PC-3 (cell line): ENCODE measurements around the gene MAGI2. TPM values are rescaled to one million over a fixed set of nuclear protein-coding genes. Genes with fewer than 3 reads are reported as not detected.

ENCODE experiments used
- ATAC-seq: fragments of 200-7000 bp; cut with Tn5 transposase; 2 replicates; pipeline ENCODE4 v1.9.1; 2020; ENCODE audit warnings: mild to moderate bottlenecking, moderate library complexity
- BruUV-seq: library from RNA; stranded (reverse); fragments of 400-500 nt; replicated peaks from 2 replicates; lab custom pipeline; 2021; lab: Mats Ljungman, UMichigan
- CTCF ChIA-PET: fragments of 300-600 bp; sonication (Branson Sonifier 250); formaldehyde crosslinking; loops from one replicate; lab custom pipeline; 2022; ENCODE audit warnings: antibody characterized with exemption; lab: Charles Lee
- POLR2A ChIA-PET: fragments of 300-600 bp; sonication (Branson Sonifier 250); formaldehyde crosslinking; loops from one replicate; lab custom pipeline; 2022; ENCODE audit warnings: antibody characterized with exemption; ENCODE audit not compliant: unreplicated experiment; lab: Charles Lee
- DNase-seq: peaks from one replicate; pipeline ENCODE4 v3.0.0-alpha.2; 2015
- H2AFZ ChIP-seq: fragments of 300-600 bp; sonication (generic); 2 replicates; pipeline ENCODE4 v1.6.0; 2016; ENCODE audit warnings: antibody characterized with exemption, low read length
- H3F3A ChIP-seq: fragments of 300-600 bp; sonication (generic); one replicate; pipeline ENCODE4 v1.6.0; 2017; ENCODE audit warnings: antibody characterized with exemption, low read length, control low read depth, mild to moderate bottlenecking; ENCODE audit not compliant: unreplicated experiment
- H3K27ac ChIP-seq: fragments of 300-600 bp; sonication (generic); 2 replicates; pipeline ENCODE4 v1.5.1; 2016; ENCODE audit warnings: mild to moderate bottlenecking, low read length
- H3K27me3 ChIP-seq: fragments of 300-600 bp; sonication (generic); 2 replicates; pipeline ENCODE4 v1.6.1; 2016; ENCODE audit warnings: low read length, mixed read lengths
- H3K36me3 ChIP-seq: fragments of 300-600 bp; sonication (generic); 2 replicates; pipeline ENCODE4 v1.6.1; 2016; ENCODE audit warnings: low read depth, mixed run types, low read length, mixed read lengths
- H3K4me1 ChIP-seq: fragments of 300-600 bp; sonication (generic); 2 replicates; pipeline ENCODE4 v1.5.1; 2016; ENCODE audit warnings: low read length; ENCODE audit not compliant: insufficient read depth
- H3K4me2 ChIP-seq: fragments of 300-600 bp; sonication (generic); 2 replicates; pipeline ENCODE4 v1.6.0; 2016; ENCODE audit warnings: low read length
- H3K4me3 ChIP-seq: fragments of 300-600 bp; sonication (generic); 2 replicates; pipeline ENCODE4 v1.5.1; 2016; ENCODE audit warnings: mild to moderate bottlenecking, low read length, mixed read lengths
- H3K79me2 ChIP-seq: fragments of 300-600 bp; sonication (generic); 2 replicates; pipeline ENCODE4 v1.6.1; 2017; ENCODE audit warnings: low read length, mixed read lengths
- H3K9ac ChIP-seq: fragments of 300-600 bp; sonication (generic); 2 replicates; pipeline ENCODE4 v1.6.0; 2016; ENCODE audit warnings: mild to moderate bottlenecking, low read length
- H3K9me2 ChIP-seq: fragments of 300-600 bp; sonication (generic); replicated peaks from 2 replicates; pipeline ENCODE4 v1.6.1; 2016; ENCODE audit warnings: mixed run types, low read length, mixed read lengths
- H3K9me3 ChIP-seq: fragments of 300-600 bp; sonication (generic); 2 replicates; pipeline ENCODE4 v1.6.1; 2016; ENCODE audit warnings: low read length, mixed read lengths
- H4K20me1 ChIP-seq: fragments of 300-600 bp; sonication (generic); 2 replicates; pipeline ENCODE4 v1.6.1; 2016; ENCODE audit warnings: low read length, mixed read lengths
- EZH2 ChIP-seq: fragments of 300-600 bp; sonication (generic); IDR thresholded peaks from one replicate; pipeline ENCODE4 v1.6.1; 2017; ENCODE audit warnings: antibody characterized with exemption, mild to moderate bottlenecking, low read length; ENCODE audit not compliant: unreplicated experiment
- EZH2phosphoT487 ChIP-seq: fragments of 300-600 bp; sonication (generic); IDR thresholded peaks from 2 replicates; pipeline ENCODE4 v1.6.1; 2018; ENCODE audit warnings: mild to moderate bottlenecking, antibody characterized with exemption, low read length, borderline replicate concordance
- intact Hi-C: fragments of 100-400 bp; cut with micrococcal nuclease; formaldehyde crosslinking; loops from 2 replicates; pipeline ENCODE4 v1.9.0; 2023
- total RNA-seq: library from RNA; depleted of rRNA; stranded (reverse); fragments of >200 nt; gene quantifications from 2 replicates; pipeline ENCODE4 v1.2.3, GENCODE V29; 2014
- TF ChIP-seq, protein P1 (sequence below): fragments of 300-600 bp; sonication (generic); conservative IDR thresholded peaks from 2 replicates; pipeline ENCODE4 v1.5.1; 2017; ENCODE audit warnings: antibody characterized with exemption, low read depth, mild to moderate bottlenecking, low read length

MAGI2 gene
- total RNA-seq, 1 experiment from 2014 or later: not detected

DNA sequence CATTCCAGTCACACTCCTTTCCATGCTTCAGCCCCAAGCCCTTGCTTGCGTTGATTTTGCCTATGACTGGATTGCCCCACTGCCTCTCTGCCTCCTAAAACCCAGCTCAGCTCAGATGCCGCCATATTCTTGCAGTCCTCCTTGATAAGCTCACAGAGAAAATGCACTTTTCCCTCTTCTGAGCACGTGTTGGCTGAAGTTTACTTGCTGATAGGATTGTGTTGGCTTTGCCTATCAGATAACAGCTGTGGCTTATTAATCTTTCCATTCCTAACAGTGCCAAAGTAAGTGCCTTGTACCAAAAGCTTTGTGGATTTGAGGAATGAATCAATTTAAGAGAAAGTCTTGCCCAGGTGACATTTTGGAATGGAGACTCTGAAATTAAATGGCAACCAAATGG is 1405.7 kb downstream of the MAGI2 start:
- Histone ChIP-seq H3K4me3 (no peak overlapping the region), H2AFZ (no peak overlapping the region), H3F3A (no peaks in the 10 kb centered on the region), H3K9me2 (no peaks in the 10 kb centered on the region), H3K9me3 (no peaks in the 10 kb centered on the region), H3K27ac (no peak overlapping the region), H3K4me1 (no peaks in the 10 kb centered on the region), H3K79me2 (no peaks in the 10 kb centered on the region), H3K9ac (no peak overlapping the region), H3K36me3 (no peaks in the 10 kb centered on the region), H3K4me2 (no peak overlapping the region), H4K20me1 (no peaks in the 10 kb centered on the region), H3K27me3 (peaks cover 18% of the 10 kb centered on the region)
- CTCF ChIA-PET: no interaction called here
- POLR2A ChIA-PET: no interaction called here
- BruUV-seq: no TSS peak
- intact Hi-C loops: no loop called here
- DNase-seq: no peak
- TF ChIP-seq EZH2phosphoT487 (no peak), EZH2 (no peak)
- TF ChIP-seq, protein P1, sequence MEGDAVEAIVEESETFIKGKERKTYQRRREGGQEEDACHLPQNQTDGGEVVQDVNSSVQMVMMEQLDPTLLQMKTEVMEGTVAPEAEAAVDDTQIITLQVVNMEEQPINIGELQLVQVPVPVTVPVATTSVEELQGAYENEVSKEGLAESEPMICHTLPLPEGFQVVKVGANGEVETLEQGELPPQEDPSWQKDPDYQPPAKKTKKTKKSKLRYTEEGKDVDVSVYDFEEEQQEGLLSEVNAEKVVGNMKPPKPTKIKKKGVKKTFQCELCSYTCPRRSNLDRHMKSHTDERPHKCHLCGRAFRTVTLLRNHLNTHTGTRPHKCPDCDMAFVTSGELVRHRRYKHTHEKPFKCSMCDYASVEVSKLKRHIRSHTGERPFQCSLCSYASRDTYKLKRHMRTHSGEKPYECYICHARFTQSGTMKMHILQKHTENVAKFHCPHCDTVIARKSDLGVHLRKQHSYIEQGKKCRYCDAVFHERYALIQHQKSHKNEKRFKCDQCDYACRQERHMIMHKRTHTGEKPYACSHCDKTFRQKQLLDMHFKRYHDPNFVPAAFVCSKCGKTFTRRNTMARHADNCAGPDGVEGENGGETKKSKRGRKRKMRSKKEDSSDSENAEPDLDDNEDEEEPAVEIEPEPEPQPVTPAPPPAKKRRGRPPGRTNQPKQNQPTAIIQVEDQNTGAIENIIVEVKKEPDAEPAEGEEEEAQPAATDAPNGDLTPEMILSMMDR: no peak
- no peak for ATAC-seq

DNA sequence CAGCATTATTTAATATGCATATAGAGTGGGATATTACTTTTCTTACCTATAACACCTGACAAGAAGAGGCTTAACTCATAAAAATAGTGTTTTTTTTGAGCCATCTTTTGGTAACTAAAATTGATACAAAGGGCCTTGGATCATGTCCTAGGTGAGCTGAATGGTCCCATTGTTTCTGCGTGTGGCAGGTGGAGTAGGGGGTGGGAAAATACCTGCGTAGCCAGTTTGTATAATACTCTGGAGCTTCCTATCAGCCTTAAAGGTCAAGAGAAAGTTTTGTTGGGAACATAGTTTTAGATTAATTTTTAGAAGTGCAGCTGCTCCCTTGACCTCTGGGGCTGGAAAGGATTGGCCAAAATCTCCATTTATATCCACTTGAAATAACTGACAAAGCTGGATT is 1410.3 kb downstream of the MAGI2 start:
- no peak overlapping the region for H3K27ac ChIP-seq
- no peak overlapping the region for H3K4me3 ChIP-seq
- H4K20me1 ChIP-seq: no peaks in the 10 kb centered on the region
- H3K4me2 ChIP-seq: no peak overlapping the region
- TF ChIP-seq EZH2 (no peak), EZH2phosphoT487 (no peak)
- TF ChIP-seq, protein P1: no peak
- ATAC-seq: no peak
- ChIA-PET CTCF (no interaction called here), POLR2A (no interaction called here)
- no peaks in the 10 kb centered on the region for H3F3A ChIP-seq
- no peaks in the 10 kb centered on the region for H3K36me3 ChIP-seq
- H3K9me2 ChIP-seq: no peaks in the 10 kb centered on the region
- no peaks in the 10 kb centered on the region for H3K79me2 ChIP-seq
- H3K27me3 ChIP-seq: peaks cover 22% of the 10 kb centered on the region
- H3K4me1 ChIP-seq: no peaks in the 10 kb centered on the region
- DNase-seq: no peak
- no TSS peak for BruUV-seq
- no peaks in the 10 kb centered on the region for H3K9me3 ChIP-seq
- intact Hi-C loops: no loop called here
- no peak overlapping the region for H3K9ac ChIP-seq
- H2AFZ ChIP-seq: no peak overlapping the region

DNA sequence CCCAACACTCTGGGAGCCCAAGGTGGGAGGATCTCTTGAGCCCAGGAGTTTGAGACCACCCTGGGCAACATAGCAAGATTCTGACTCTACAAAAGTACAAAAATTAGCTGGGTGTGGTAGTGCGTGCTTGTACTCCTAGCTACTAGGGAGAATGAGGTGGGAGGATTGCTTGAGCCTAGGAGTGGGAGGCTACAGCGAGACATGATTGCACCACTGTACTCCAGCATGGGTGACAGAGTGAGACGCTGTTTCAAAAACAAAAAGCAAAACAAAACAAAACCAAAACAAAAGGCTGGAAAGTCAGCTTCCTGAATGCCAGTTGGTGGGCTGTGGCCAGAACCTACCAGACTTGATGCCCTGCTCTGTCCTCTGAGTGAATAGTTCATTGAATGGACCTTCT is 1412.0 kb downstream of the MAGI2 start:
- intact Hi-C loops: no loop called here
- no peak overlapping the region for H3K4me2 ChIP-seq
- no peak for ATAC-seq
- no peaks in the 10 kb centered on the region for H3K9me2 ChIP-seq
- no peak overlapping the region for H2AFZ ChIP-seq
- TF ChIP-seq EZH2phosphoT487 (no peak), EZH2 (no peak)
- TF ChIP-seq, protein P1: no peak
- no peaks in the 10 kb centered on the region for H3K79me2 ChIP-seq
- DNase-seq: no peak
- no peak overlapping the region for H3K9ac ChIP-seq
- H3K36me3 ChIP-seq: no peaks in the 10 kb centered on the region
- BruUV-seq: no TSS peak
- no peaks in the 10 kb centered on the region for H3K9me3 ChIP-seq
- no peak overlapping the region for H3K27ac ChIP-seq
- no peak overlapping the region for H3K4me3 ChIP-seq
- CTCF ChIA-PET: no interaction called here
- no peaks in the 10 kb centered on the region for H3F3A ChIP-seq
- POLR2A ChIA-PET: no interaction called here
- H3K4me1 ChIP-seq: no peaks in the 10 kb centered on the region
- no peaks in the 10 kb centered on the region for H4K20me1 ChIP-seq
- H3K27me3 ChIP-seq: peaks cover 21% of the 10 kb centered on the region
